SH-SY5Y (cell line): ENCODE data around the gene CLIC1.

Experiments used
- GATA2 ChIP-seq: IDR thresholded peaks from 2 replicates; pipeline ENCODE4 v1.6.1; 2011; ENCODE audit warnings: mild to moderate bottlenecking, low read depth, low read length
- GATA3 ChIP-seq: IDR thresholded peaks from 2 replicates; pipeline ENCODE4 v1.6.1; 2011; ENCODE audit warnings: low read depth, mild to moderate bottlenecking, low read length, moderate library complexity

- TF ChIP-seq GATA2 (no peak), GATA3 (no peak)
Measured at GRCh38 chr6:31713991-31714684, 22.2 kb downstream of the CLIC1 start.
